ENCODE results near the gene PHACTR1. TPM values are rescaled to one million over a fixed set of nuclear protein-coding genes. Genes with fewer than 3 reads are reported as not detected.
"Not testable (repeated sequence)": the region's sequence is repeated elsewhere in the genome, so short reads cannot be mapped to it uniquely, and the experiment has no call there.

Gene PHACTR1
- total RNA-seq, 1 experiment from 2014 or later = 15.5 TPM

GRCh38 chr6:12729467-12729866, 12.9 kb downstream of the PHACTR1 start:
- Mint-ChIP-seq H3K9me3 (peaks cover 4% of the 10 kb centered on the region; the same call in 1 of the 2 replicates), H3K27ac (0 out of 2 replicates have a peak overlapping the region, but pooled peaks have one; percentile 20), H3K4me1 (peaks cover 22% of the 10 kb centered on the region), H3K36me3 (no peaks in the 10 kb centered on the region), H3K4me3 (no peak overlapping the region), H3K27me3 (ENCODE audit: low read depth) (no peaks in the 10 kb centered on the region; the same call in 1 of the 2 replicates)
- DNase-seq (ENCODE audit: low spot score) (no peak), ATAC-seq (peak; percentile 67)
- no peak for TF ChIP-seq ZNF671 (CRISPR knock-in tag; IDR thresholded peaks at IDR 0.05)
- no peak for TF ChIP-seq MYBL2 (CRISPR knock-in tag; IDR thresholded peaks at IDR 0.05)
- no peak for TF ChIP-seq ELF4 (CRISPR knock-in tag; IDR thresholded peaks at IDR 0.05; ENCODE audit: low read depth)
- no peak for TF ChIP-seq CBFB (CRISPR knock-in tag; IDR thresholded peaks at IDR 0.05; ENCODE audit: low read depth)
- no peak for TF ChIP-seq TCF7 (CRISPR knock-in tag; IDR thresholded peaks at IDR 0.05; ENCODE audit: low read depth)
- TF ChIP-seq JAZF1 (CRISPR knock-in tag; IDR thresholded peaks at IDR 0.05) = no peak
- no peak for TF ChIP-seq AR (CRISPR knock-in tag; IDR thresholded peaks at IDR 0.05)
- TF ChIP-seq SP1 (CRISPR knock-in tag; conservative IDR thresholded peaks at IDR 0.05) = no peak
- TF ChIP-seq ZNF416 (CRISPR knock-in tag; IDR thresholded peaks at IDR 0.05) = no peak
- no peak for TF ChIP-seq NFATC4 (CRISPR knock-in tag; IDR thresholded peaks at IDR 0.05)
- TF ChIP-seq HMGXB4 (CRISPR knock-in tag; IDR thresholded peaks at IDR 0.05) = no peak
- no peak for TF ChIP-seq NFYB (CRISPR knock-in tag; conservative IDR thresholded peaks at IDR 0.05; ENCODE audit: low read depth)
- no peak for TF ChIP-seq SOX15 (CRISPR knock-in tag; IDR thresholded peaks at IDR 0.05)
- TF ChIP-seq GTF2I (CRISPR knock-in tag; conservative IDR thresholded peaks at IDR 0.05) = no peak
- TF ChIP-seq GABPB1 (CRISPR knock-in tag; IDR thresholded peaks at IDR 0.05) = no peak
- POLR2A ChIA-PET = no interaction called here
- CTCF ChIA-PET = no interaction called here

- DNase-seq (ENCODE audit: low spot score); H3K27me3 Mint-ChIP-seq (ENCODE audit: low read depth); H3K4me3 Mint-ChIP-seq; H3K27ac Mint-ChIP-seq; H3K9me3 Mint-ChIP-seq; H3K36me3 Mint-ChIP-seq; CTCF ChIA-PET; ATAC-seq: not testable (repeated sequence)
- POLR2A ChIA-PET = interaction anchor here (0.6 kb wide), 1 partner anchor 67 kb away, joined by 8 read pairs; no protein-coding TSS in a partner anchor
- peak; percentile 18; the same call in 1 of the 2 replicates for TF ChIP-seq HMGA2 (CRISPR knock-in tag; IDR thresholded peaks at IDR 0.05)
- peaks cover 12% of the 10 kb centered on the region for H3K4me1 Mint-ChIP-seq
These were observed 14.2 kb downstream of the PHACTR1 start for GRCh38 chr6:12730809-12731208.

GRCh38 chr6:12733876-12734275, 17.3 kb downstream of the PHACTR1 start:
- H3K4me3 Mint-ChIP-seq = no peak overlapping the region
- H3K36me3 Mint-ChIP-seq = no peaks in the 10 kb centered on the region
- ChIA-PET POLR2A (no interaction called here), CTCF (no interaction called here)
- DNase-seq (ENCODE audit: low spot score) (no peak), ATAC-seq (no peak)
- H3K27me3 Mint-ChIP-seq (ENCODE audit: low read depth) = no peaks in the 10 kb centered on the region
- peaks cover 10% of the 10 kb centered on the region for H3K4me1 Mint-ChIP-seq
- no peak overlapping the region for H3K27ac Mint-ChIP-seq
- peaks cover 4% of the 10 kb centered on the region; the same call in 1 of the 2 replicates for H3K9me3 Mint-ChIP-seq
- TF ChIP-seq ZNF281 (CRISPR knock-in tag; IDR thresholded peaks at IDR 0.05) (no peak), FOXJ3 (CRISPR knock-in tag; IDR thresholded peaks at IDR 0.05; ENCODE audit: borderline replicate concordance) (no peak), PRDM15 (CRISPR knock-in tag; IDR thresholded peaks at IDR 0.05) (no peak), FOXP4 (CRISPR knock-in tag; IDR thresholded peaks at IDR 0.05) (no peak), RELA (CRISPR knock-in tag; IDR thresholded peaks at IDR 0.05; ENCODE audit: borderline replicate concordance) (no peak), ZNF219 (CRISPR knock-in tag; IDR thresholded peaks at IDR 0.05; ENCODE audit: borderline replicate concordance) (no peak)

Data from WTC11 (cell line).